GM19238 (cell line): ENCODE measurements around the gene ZNF620.
A peak's percentile ranks its signal among the peaks of the same experiment; 100 is the strongest.
"Not testable (repeated sequence)": the region's sequence is repeated elsewhere in the genome, so short reads cannot be mapped to it uniquely, and the experiment has no call there.

Experiments
- DNase-seq: peaks from one replicate; pipeline ENCODE4 v3.0.0; 2011; ENCODE audit warnings: low spot score; ENCODE audit not compliant: insufficient read length

Gene ZNF620

GRCh38 chr3:40505599-40506462 lies at the start of gene ZNF620:
TSS of gene ZNF620 (plus strand) at chr3:40506039. CDS start at chr3:40506353, 314 bp downstream.
- DNase-seq = peak; percentile 43

DNA sequence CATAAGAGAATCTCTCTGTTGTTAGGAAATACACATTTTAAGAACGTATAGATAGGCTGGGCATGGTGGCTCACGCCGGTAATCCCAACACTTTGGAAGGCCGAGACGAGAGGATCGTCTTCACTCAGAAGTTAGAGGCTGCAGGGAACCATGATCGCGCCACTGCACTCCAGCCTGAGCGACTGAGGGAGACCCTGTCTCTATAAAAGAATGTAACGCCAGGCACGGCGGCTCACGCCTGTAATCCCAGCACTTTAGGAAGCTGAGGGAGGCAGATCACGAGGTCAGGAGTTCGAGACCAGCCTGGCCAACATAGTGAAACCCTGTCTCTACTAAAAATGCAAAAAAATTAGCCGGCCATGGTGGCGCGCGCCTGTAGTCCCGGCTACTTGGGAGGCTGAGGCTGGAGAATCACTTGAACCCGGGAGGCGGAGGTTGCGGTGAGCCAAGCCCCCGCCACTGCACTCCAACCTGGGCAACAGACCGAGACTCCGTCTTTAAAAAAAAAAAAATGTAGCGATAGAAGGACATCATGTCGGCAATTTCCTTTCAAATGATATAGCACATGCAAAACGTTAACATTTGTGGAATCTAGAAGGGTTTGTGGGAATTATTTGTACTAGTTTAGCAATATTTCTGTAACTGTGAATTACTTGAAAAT lies 49.4 kb upstream of the ZNF620 start:
- DNase-seq = no peak

- DNase-seq = peak; percentile 73
Measured at GRCh38 chr3:40456940-40457823, 48.7 kb upstream of the ZNF620 start, which contains the start of gene RPL14. TSS of gene RPL14 (plus strand) at chr3:40457339. CDS start at chr3:40457472, 133 bp downstream.

- no peak for DNase-seq
Measured at GRCh38 chr3:40458473-40458872, 47.4 kb upstream of the ZNF620 start.

GRCh38 chr3:40460481-40460880 lies 45.4 kb upstream of the ZNF620 start:
- DNase-seq = not testable (repeated sequence)

DNA sequence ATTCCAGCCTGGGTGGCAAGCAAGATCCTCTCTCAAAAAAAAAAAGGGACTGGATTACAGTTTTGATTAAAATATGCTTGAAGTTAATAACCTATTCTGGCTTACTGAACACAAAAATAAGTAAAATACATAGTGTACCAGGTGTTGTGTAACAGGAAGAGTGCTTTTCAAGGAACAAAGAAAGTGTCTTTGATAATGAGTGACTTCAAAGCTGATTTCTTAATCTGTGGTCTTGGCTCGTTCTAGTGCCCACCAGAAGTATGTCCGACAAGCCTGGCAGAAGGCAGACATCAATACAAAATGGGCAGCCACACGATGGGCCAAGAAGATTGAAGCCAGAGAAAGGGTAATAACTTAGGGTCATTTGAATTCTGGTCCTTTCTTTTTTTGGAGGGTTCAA lies 44.7 kb upstream of the ZNF620 start:
- DNase-seq = no peak

- not testable (repeated sequence) for DNase-seq
Measured at GRCh38 chr3:40462838-40463237, 43.0 kb upstream of the ZNF620 start.

- no peak for DNase-seq
Measured at GRCh38 chr3:40463579-40463978, 42.3 kb upstream of the ZNF620 start.

- no peak for DNase-seq
Measured at GRCh38 chr3:40464339-40465110, 41.3 kb upstream of the ZNF620 start.

DNA sequence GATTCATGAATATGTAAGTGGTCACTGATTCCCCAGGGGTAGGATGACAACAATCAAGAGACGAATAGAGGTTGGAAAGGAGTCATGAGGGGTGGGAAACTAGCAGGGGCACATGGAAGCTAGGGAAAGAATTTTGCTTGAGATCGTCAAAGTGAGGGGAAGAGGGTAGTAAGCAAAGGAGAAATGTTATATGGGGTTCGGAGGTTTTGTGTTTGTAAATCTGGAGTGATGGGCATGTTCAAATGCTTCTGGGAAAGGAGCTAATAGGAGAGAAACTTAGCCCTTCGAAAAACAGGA lies 40.8 kb upstream of the ZNF620 start:
- DNase-seq = no peak

- DNase-seq = no peak
Measured at GRCh38 chr3:40465456-40465855, 40.4 kb upstream of the ZNF620 start.

GRCh38 chr3:40468018-40468417 lies 37.8 kb upstream of the ZNF620 start:
- no peak for DNase-seq

DNA sequence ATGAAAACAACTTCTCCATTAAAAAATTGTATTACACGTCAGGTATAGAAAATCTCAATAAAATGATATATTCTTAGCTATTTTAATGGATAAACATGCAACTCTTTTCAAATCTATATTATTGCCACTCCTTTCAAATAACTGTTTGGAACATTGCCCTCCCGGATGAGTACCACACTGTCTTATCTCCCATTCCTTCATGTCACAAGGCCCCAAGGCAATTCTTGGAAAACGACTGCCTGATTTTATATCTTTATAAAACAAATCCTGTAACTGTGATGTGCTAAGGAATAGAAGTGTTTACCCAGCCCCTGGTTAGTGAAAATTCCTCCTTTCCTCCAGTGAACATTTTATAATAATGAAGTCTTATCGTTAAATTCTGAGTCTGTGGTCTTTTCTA lies 35.1 kb upstream of the ZNF620 start:
- no peak for DNase-seq

DNA sequence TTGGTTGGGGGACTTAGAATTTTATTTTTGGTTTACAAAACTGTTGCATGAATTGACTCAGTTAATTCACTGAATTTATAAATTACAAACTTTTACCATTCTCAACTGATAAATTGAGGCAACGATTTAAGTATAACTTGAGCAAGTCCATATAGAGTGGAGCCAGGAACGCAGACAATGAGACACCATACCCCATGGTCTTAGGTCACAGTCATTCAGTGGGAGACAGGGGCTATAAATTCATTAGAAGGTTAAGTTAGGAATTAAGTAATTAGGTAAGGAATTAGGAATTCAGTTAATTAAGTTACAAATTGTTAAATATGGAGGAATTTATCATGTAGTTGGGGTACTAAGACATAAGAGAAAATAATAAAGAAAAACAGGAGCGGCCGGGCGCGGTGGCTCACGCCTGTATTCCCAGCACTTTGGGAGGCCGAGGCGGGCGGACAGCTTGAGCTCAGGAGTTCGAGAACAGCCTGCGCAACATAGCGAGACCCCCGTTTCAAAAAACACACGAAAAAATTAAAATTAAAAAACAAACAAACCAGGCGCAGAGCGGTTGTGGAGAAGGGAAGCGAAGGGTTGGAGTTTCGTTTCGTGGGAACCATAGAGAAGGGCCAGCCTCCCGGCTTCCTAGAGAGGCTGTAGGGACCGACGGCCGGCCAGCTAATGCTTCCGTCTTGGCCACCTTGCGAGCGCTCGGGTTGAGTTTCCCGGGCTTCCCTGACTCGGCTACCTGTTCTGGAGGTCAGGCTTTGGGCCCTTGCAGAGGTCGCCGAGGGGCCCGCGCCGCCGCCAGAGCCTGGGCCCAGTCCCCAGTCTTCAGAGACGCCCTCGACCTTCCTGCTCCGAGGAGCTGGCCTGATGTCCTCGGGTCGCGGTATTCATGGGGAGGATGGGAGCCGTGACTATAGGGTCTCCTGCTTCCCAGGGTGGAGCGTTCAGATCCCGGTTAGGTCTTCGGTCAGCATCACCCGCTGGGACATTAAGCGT lies 29.1 kb upstream of the ZNF620 start, which contains the start of gene ZNF619:
TSS of gene ZNF619 (plus strand) at position 645 of the 993 bp plus-strand sequence. CDS start 858 bp downstream, outside the sequence.
- DNase-seq = peak; percentile 70

DNA sequence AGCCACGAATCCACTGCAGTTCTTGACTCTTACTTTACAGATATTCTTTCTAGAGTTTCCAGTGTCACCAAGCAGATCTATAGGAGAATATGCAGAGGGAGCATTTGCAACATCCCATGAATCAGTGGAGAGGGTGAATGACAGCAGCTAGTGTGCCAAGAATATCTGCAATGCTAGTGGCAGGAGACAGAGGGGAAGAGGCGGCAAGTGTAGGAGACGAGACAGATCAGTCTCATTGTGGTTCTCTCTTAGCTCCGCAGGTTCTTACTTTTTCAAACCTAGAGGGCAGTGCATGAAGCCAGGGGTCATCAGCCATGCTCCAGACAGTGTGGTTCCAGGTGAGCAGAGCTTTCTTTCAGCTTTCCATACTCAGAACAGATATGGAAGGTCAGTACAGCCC lies 28.2 kb upstream of the ZNF620 start:
- no peak for DNase-seq

GRCh38 chr3:40487172-40487571 lies 18.7 kb upstream of the ZNF620 start:
- no peak for DNase-seq

DNA sequence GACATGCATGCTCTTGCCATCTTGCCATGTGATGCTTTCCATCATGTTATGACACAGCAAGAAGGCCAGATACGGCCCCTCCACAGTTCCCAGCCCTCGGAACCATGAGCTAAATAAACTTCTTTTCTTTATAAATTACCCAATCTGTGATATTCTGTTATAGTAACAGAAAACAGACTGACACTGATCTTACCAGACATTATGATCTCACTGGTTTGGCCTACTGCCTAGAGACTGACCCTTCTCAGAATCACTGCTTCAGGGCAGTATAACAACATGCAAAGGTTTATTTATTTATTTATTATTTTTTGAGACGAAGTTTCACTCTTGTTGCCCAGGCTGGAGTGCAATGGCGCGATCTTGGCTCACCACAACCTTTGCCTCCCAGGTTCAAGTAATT lies 14.9 kb upstream of the ZNF620 start:
- DNase-seq = no peak

- no peak for DNase-seq
Measured at GRCh38 chr3:40494698-40495097, 11.1 kb upstream of the ZNF620 start.

DNA sequence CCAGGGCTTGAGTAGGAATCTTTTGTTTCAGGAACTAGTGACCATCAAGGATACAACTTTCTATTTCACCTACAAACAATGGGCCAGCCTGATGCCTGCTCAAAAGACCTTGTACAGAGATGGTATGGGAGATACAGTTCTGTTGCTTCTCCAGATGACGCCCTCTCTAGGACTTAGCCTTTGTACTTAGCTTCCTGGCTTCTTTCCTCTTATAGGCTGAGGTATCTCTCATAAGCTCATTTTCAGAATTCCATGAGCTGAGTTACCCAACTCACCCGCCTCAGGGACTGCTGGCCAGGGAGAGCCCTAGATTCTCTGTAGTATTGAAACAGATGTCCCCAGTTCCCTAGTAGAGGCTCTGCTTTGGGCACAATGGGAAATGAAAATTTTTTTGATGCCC lies 8.6 kb upstream of the ZNF620 start:
- DNase-seq = no peak

DNA sequence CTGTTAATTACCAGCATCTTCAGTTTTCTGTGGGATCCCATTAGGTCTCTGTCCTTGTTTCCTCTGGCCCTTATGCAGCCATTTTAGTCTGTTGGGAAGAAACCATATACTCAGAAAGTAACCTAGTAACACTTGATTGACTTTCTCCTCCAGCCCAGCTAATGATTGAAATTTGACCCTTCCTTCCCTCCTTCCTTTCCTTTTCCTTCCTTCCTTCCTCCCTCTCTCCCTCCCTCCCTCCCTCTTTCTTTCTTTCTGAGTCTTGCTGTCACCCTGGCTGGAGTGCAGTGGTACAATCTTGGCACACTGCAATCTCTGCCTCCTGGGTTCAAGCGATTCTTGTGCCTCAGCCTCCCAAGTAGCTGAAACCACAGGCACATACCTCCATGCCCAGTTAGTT lies 5.9 kb upstream of the ZNF620 start:
- no peak for DNase-seq
